COLO668 (cell line): ENCODE data around the gene ESPNL.
"Not testable (repeated sequence)": the region's sequence is repeated elsewhere in the genome, so short reads cannot be mapped to it uniquely, and the experiment has no call there.

ENCODE experiments used
- DNase-seq: peaks from one replicate; lab custom pipeline; 2025; ENCODE audit not compliant: unreplicated experiment; lab: John Stamatoyannopoulos, UW

ESPNL gene

GRCh38 chr2:238114851-238115660, 14.9 kb downstream of the ESPNL start:
- DNase-seq: no peak

- DNase-seq: not testable (repeated sequence)
Observed at GRCh38 chr2:238115709-238116108, 15.6 kb downstream of the ESPNL start.

- DNase-seq: no peak
Observed at GRCh38 chr2:238116298-238117198, 16.4 kb downstream of the ESPNL start.

- DNase-seq: no peak
Observed at GRCh38 chr2:238117199-238118154, 17.3 kb downstream of the ESPNL start.

GRCh38 chr2:238119756-238120462, 19.8 kb downstream of the ESPNL start:
- no peak for DNase-seq

- DNase-seq: no peak
Observed at GRCh38 chr2:238120463-238121298, 20.5 kb downstream of the ESPNL start.

- no peak for DNase-seq
Observed at GRCh38 chr2:238121511-238122286, 21.6 kb downstream of the ESPNL start.

- DNase-seq: no peak
Observed at GRCh38 chr2:238122287-238123217, 22.4 kb downstream of the ESPNL start.

GRCh38 chr2:238123218-238123971, 23.3 kb downstream of the ESPNL start:
- no peak for DNase-seq

- no peak for DNase-seq
Observed at GRCh38 chr2:238123991-238124470, 23.9 kb downstream of the ESPNL start.

GRCh38 chr2:238124488-238125126, 24.5 kb downstream of the ESPNL start:
- DNase-seq: no peak

- no peak for DNase-seq
Observed at GRCh38 chr2:238125127-238125885, 25.2 kb downstream of the ESPNL start.

GRCh38 chr2:238126338-238126737, 26.2 kb downstream of the ESPNL start:
- no peak for DNase-seq

GRCh38 chr2:238126775-238127164, 26.6 kb downstream of the ESPNL start:
- DNase-seq: no peak
